Measurements from ENCODE around the gene MAN1A2. TPM values are rescaled to one million over a fixed set of nuclear protein-coding genes. Genes with fewer than 3 reads are reported as not detected.

Gene MAN1A2
- total RNA-seq, 6 experiments from 2014 or later = 38.0 to 45.1 (median 40.7) TPM

DNA sequence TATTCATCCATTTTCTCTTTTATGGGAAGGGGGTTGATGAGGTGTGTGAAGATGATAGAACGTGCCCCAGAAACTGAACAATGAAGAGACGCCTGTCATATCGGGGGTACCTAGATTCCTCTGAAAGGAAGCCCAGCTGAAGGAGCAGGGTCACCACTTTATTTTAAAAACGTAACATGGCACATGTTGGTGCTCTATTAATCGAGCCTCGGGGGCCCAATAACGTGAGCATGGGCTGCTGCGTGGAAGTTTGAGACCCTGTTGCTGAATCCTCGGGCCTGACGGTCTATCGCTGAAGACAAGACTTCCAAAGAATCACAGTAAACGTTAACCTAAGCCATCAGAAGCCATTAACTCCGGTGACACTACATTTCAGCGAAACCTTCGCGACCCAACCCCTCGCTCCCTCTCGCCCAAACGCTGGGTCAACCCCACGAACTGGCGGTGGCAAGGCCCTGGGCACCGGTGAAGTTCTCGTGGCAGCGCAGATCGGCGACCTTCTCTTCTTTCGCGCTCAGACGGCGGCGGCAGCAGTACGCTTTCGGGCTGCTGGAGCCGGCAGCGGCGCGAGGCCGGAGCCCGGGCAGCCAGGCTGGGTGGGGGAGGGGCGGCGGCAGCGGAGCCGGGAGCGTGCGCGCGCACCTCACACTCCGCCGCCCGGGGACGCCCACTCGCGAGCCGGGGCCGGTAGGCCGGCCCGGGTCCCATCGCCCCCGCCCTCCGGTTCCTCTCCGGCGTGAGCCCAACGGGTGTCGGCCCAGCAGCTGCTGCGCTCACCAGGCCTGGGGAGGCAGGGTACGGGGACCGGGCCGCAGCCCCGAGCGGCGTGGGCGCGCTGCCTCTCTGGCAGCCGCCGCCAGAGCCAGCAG lies 838 bp upstream of the MAN1A2 start:
- TF ChIP-seq, protein P1, sequence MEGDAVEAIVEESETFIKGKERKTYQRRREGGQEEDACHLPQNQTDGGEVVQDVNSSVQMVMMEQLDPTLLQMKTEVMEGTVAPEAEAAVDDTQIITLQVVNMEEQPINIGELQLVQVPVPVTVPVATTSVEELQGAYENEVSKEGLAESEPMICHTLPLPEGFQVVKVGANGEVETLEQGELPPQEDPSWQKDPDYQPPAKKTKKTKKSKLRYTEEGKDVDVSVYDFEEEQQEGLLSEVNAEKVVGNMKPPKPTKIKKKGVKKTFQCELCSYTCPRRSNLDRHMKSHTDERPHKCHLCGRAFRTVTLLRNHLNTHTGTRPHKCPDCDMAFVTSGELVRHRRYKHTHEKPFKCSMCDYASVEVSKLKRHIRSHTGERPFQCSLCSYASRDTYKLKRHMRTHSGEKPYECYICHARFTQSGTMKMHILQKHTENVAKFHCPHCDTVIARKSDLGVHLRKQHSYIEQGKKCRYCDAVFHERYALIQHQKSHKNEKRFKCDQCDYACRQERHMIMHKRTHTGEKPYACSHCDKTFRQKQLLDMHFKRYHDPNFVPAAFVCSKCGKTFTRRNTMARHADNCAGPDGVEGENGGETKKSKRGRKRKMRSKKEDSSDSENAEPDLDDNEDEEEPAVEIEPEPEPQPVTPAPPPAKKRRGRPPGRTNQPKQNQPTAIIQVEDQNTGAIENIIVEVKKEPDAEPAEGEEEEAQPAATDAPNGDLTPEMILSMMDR (IDR thresholded peaks at IDR 0.05) = no peak; the same call in 1 of the 2 replicates
- DNase-seq = peak; percentile 50
- peak overlapping the region; percentile 94 for H3K27ac Mint-ChIP-seq
- H3K9me3 Mint-ChIP-seq = no peaks in the 10 kb centered on the region
- H3K4me1 Mint-ChIP-seq (ENCODE audit: low read depth) = peaks cover 36% of the 10 kb centered on the region
- H3K27me3 Mint-ChIP-seq (ENCODE audit: insufficient read depth) = peaks cover 2% of the 10 kb centered on the region
- H3K36me3 Mint-ChIP-seq (ENCODE audit: low read depth) = no peaks in the 10 kb centered on the region
- H3K4me3 Mint-ChIP-seq = peak overlapping the region; percentile 95

DNA sequence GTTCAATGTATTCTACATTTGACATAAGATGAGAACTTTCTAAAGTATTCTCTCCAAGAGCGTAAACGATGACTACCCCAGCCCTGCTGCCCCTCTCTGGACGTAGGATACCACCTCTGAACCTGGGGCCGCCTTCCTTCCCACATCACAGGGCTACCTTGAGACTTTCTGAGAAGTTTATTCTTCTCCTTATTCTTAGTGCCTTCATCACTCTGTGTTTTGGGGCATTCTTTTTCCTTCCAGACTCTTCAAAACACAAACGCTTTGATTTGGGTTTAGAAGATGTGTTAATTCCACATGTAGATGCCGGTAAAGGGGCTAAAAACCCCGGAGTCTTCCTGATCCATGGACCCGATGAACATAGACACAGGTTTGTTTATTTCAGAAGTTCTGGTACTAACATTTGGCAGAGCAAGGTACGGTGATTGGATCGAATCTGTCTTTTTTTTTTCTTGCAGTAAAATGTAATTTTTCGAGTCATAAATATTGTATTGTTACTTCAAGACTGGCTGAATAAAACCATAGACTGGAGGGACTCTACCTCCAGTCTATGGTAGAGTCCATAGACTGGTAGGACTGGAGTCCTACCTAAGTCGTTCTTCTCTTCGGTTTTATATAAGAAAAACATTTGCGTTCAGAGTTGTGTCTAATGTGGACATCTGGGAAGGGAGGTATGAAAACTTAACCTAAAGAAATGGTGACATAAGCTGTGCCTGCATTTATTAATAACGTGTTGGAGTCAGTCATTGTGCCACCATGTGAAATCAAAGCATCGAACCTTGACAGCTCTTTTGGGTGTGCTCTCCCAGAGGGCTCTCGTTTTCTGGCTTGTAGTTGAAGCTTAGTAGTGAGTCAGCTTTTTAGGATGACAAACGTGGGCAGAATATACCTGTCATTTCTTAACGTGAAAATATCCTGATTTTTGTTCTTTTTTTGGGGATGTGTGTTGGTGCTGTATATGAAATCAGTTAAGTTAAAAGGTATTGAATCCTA lies 1.2 kb downstream of the MAN1A2 start:
- Mint-ChIP-seq H3K9me3 (no peaks in the 10 kb centered on the region), H3K36me3 (ENCODE audit: low read depth) (no peaks in the 10 kb centered on the region), H3K27me3 (ENCODE audit: insufficient read depth) (peaks cover 2% of the 10 kb centered on the region), H3K4me1 (ENCODE audit: low read depth) (peaks cover 49% of the 10 kb centered on the region), H3K4me3 (peak overlapping the region; percentile 89), H3K27ac (peak overlapping the region; percentile 68)
- TF ChIP-seq, protein P1 (IDR thresholded peaks at IDR 0.05) = no peak
- DNase-seq = no peak

DNA sequence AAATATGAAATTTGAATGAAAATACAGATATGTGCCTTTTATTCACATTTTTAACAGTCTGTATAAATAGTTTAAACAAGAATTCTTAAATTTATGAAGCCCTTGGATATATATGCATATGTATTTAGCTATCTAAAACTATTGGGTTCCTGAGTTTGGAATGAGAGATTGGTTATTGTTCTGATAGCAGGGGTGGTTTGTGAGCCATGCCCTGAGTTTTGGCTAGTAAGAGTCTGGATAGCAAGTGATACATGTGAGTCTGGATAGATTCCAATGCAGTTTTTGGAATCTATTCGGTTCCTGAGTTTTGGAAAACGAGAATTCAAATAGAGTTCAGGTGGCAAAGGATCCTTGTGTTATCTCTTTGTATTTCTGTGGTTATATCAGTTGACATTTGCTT lies 2.8 kb downstream of the MAN1A2 start:
- no peaks in the 10 kb centered on the region for H3K36me3 Mint-ChIP-seq (ENCODE audit: low read depth)
- peaks cover 55% of the 10 kb centered on the region for H3K4me1 Mint-ChIP-seq (ENCODE audit: low read depth)
- TF ChIP-seq, protein P1 (IDR thresholded peaks at IDR 0.05) = no peak
- DNase-seq = no peak
- peak overlapping the region; percentile 89 for H3K4me3 Mint-ChIP-seq
- H3K9me3 Mint-ChIP-seq = no peaks in the 10 kb centered on the region
- H3K27ac Mint-ChIP-seq = no peak overlapping the region
- H3K27me3 Mint-ChIP-seq (ENCODE audit: insufficient read depth) = peaks cover 2% of the 10 kb centered on the region

DNA sequence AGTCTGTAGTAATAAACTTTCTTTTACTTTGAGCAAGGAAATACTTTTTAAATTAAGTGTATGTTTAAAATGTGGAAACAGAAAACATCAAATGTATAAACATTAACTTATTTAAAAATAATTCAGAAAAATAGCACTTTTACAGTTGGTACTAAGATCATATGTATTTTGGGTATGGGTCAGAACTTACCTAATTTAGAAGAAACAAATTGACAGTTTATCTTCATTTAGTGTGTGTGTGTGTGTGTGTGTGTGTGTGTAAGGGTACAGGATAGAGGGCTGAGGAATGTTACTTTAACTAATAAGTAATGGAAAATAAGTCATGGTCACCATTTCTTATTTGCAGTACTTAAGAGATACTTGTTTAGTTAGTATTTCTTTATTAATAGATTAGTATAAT lies 3.3 kb downstream of the MAN1A2 start:
- Mint-ChIP-seq H3K4me1 (ENCODE audit: low read depth) (peaks cover 52% of the 10 kb centered on the region), H3K4me3 (peak overlapping the region; percentile 89), H3K36me3 (ENCODE audit: low read depth) (no peaks in the 10 kb centered on the region), H3K9me3 (no peaks in the 10 kb centered on the region), H3K27ac (no peak overlapping the region), H3K27me3 (ENCODE audit: insufficient read depth) (peaks cover 2% of the 10 kb centered on the region)
- TF ChIP-seq, protein P1 (IDR thresholded peaks at IDR 0.05) = no peak
- DNase-seq = no peak

DNA sequence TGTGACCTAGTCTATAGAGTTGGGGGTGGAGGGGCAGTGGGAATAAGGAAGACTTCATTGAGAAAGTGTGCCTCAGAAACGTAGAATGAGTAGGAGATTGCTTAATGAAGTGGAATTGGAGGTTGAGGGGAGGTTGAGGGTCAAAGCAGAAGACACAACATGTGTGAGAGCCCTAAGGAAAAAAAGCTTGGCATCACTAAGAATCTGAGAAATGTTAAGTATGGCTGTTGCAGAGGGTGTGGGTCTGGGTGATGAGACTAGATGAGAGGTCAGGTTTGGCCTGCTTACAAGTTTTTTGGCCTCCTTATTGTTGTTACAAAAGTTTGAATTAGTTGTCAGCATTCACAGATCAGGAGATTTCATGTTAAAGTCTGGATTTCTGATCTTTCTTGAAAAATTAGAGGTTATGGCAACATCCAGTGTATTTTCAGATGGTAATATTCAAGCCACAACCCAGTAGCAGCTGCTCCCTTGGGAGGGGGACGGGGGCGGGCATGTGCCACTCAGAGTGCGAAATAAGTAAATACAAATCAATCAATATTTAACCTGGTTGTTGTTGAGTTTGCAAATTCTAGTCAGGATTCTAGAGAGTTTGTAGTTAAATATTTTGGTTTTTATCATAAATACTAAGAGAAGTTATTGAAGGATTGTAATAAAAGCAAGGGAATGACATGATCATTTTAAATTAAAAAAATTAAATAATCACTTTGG lies 4.3 kb downstream of the MAN1A2 start:
- H3K27me3 Mint-ChIP-seq (ENCODE audit: insufficient read depth) = no peaks in the 10 kb centered on the region; the same call in 1 of the 2 replicates
- H3K9me3 Mint-ChIP-seq = no peaks in the 10 kb centered on the region
- TF ChIP-seq, protein P1 (IDR thresholded peaks at IDR 0.05) = no peak
- peak; percentile 13 for DNase-seq
- H3K27ac Mint-ChIP-seq = peak overlapping the region; percentile 10; the same call in 1 of the 2 replicates
- no peaks in the 10 kb centered on the region for H3K36me3 Mint-ChIP-seq (ENCODE audit: low read depth)
- H3K4me3 Mint-ChIP-seq = peak overlapping the region; percentile 45
- peaks cover 44% of the 10 kb centered on the region for H3K4me1 Mint-ChIP-seq (ENCODE audit: low read depth)
